ENCODE measurements around the gene ABCG4. TPM values are rescaled to one million over a fixed set of nuclear protein-coding genes. Genes with fewer than 3 reads are reported as not detected.

ABCG4 gene
- total and polyA plus RNA-seq, 2 of the 8 experiments (the other 6 are each of a cell fraction or from before 2014, with no cell fraction given): 1.8 to 2.3 TPM

GRCh38 chr11:119210050-119210449 is 61.2 kb downstream of the ABCG4 start (continued):
- TF ChIP-seq SIRT6 (IDR thresholded peaks at IDR 0.05; ENCODE audit: low read length) (no peak), RFX5 (IDR thresholded peaks at IDR 0.05; ENCODE audit: borderline replicate concordance, low read depth, low read length) (no peak), KDM4A (IDR thresholded peaks at IDR 0.05; ENCODE audit: low read depth, low read length, severe bottlenecking) (no peak)

Other genes starting within 250 kb of the ABCG4 start
- 57.8 and 58.2 TPM in 2 replicates for gene BCL9L, start 223.1 kb upstream of the ABCG4 start, total RNA-seq (2021; fragmentation: NEBNext Ultra II Directional; extraction: Animal tissue kit (Norgen Biotek cat#: 25700))
- 6.2 and 15.7 TPM in 2 replicates for gene BCL9L, start 223.1 kb upstream of the ABCG4 start, polyA plus RNA-seq (2011; rRNA removed)
- gene UPK2, start 192.8 kb upstream of the ABCG4 start, total RNA-seq (2021; fragmentation: NEBNext Ultra II Directional; extraction: Animal tissue kit (Norgen Biotek cat#: 25700)): not detected in 2 replicates
- 0.76 and 1.8 TPM in 2 replicates for gene UPK2, start 192.8 kb upstream of the ABCG4 start, polyA plus RNA-seq (2011; rRNA removed)
- not detected in 2 replicates for gene FOXR1, start 177.3 kb upstream of the ABCG4 start, total RNA-seq (2021; fragmentation: NEBNext Ultra II Directional; extraction: Animal tissue kit (Norgen Biotek cat#: 25700))
- not detected in 2 replicates for gene FOXR1, start 177.3 kb upstream of the ABCG4 start, polyA plus RNA-seq (2011; rRNA removed)
- gene CENATAC, start 150.9 kb upstream of the ABCG4 start, total RNA-seq (2021; fragmentation: NEBNext Ultra II Directional; extraction: Animal tissue kit (Norgen Biotek cat#: 25700)): 33.1 and 36.4 TPM in 2 replicates
- gene CENATAC, start 150.9 kb upstream of the ABCG4 start, polyA plus RNA-seq (2011; rRNA removed): 20.1 and 22.7 TPM in 2 replicates
- 1,525 and 1,551 TPM in 2 replicates for gene RPS25, start 130.7 kb upstream of the ABCG4 start, total RNA-seq (2021; fragmentation: NEBNext Ultra II Directional; extraction: Animal tissue kit (Norgen Biotek cat#: 25700))
- gene RPS25, start 130.7 kb upstream of the ABCG4 start, polyA plus RNA-seq (2011; rRNA removed): 949 and 1,643 TPM in 2 replicates
- gene TRAPPC4, start 130.3 kb upstream of the ABCG4 start, total RNA-seq (2021; fragmentation: NEBNext Ultra II Directional; extraction: Animal tissue kit (Norgen Biotek cat#: 25700)): 88.6 and 94.3 TPM in 2 replicates
- 223 and 240 TPM in 2 replicates for gene TRAPPC4, start 130.3 kb upstream of the ABCG4 start, polyA plus RNA-seq (2011; rRNA removed)
- gene SLC37A4, start 118.2 kb upstream of the ABCG4 start, total RNA-seq (2021; fragmentation: NEBNext Ultra II Directional; extraction: Animal tissue kit (Norgen Biotek cat#: 25700)): 29.0 and 35.1 TPM in 2 replicates
- 91.9 and 101 TPM in 2 replicates for gene SLC37A4, start 118.2 kb upstream of the ABCG4 start, polyA plus RNA-seq (2011; rRNA removed)
- 293 and 295 TPM in 2 replicates for gene HYOU1, start 91.8 kb upstream of the ABCG4 start, total RNA-seq (2021; fragmentation: NEBNext Ultra II Directional; extraction: Animal tissue kit (Norgen Biotek cat#: 25700))
- gene HYOU1, start 91.8 kb upstream of the ABCG4 start, polyA plus RNA-seq (2011; rRNA removed): 229 and 239 TPM in 2 replicates
- gene VPS11, start 81.2 kb upstream of the ABCG4 start, total RNA-seq (2021; fragmentation: NEBNext Ultra II Directional; extraction: Animal tissue kit (Norgen Biotek cat#: 25700)): 15.5 and 16.6 TPM in 2 replicates
- 13.1 and 14.8 TPM in 2 replicates for gene VPS11, start 81.2 kb upstream of the ABCG4 start, polyA plus RNA-seq (2011; rRNA removed)
- gene HMBS, start 64.2 kb upstream of the ABCG4 start, total RNA-seq (2021; fragmentation: NEBNext Ultra II Directional; extraction: Animal tissue kit (Norgen Biotek cat#: 25700)): 65.5 and 69.3 TPM in 2 replicates
- gene HMBS, start 64.2 kb upstream of the ABCG4 start, polyA plus RNA-seq (2011; rRNA removed): 104 and 109 TPM in 2 replicates
- gene DPAGT1, start 47.2 kb upstream of the ABCG4 start, total RNA-seq (2021; fragmentation: NEBNext Ultra II Directional; extraction: Animal tissue kit (Norgen Biotek cat#: 25700)): 59.8 and 62.9 TPM in 2 replicates
- gene DPAGT1, start 47.2 kb upstream of the ABCG4 start, polyA plus RNA-seq (2011; rRNA removed): 207 and 236 TPM in 2 replicates
- gene C2CD2L, start 41.7 kb upstream of the ABCG4 start, total RNA-seq (2021; fragmentation: NEBNext Ultra II Directional; extraction: Animal tissue kit (Norgen Biotek cat#: 25700)): 3.3 and 4.0 TPM in 2 replicates
- 2.5 and 3.4 TPM in 2 replicates for gene C2CD2L, start 41.7 kb upstream of the ABCG4 start, polyA plus RNA-seq (2011; rRNA removed)
- gene HINFP, start 27.5 kb upstream of the ABCG4 start, total RNA-seq (2021; fragmentation: NEBNext Ultra II Directional; extraction: Animal tissue kit (Norgen Biotek cat#: 25700)): 35.0 and 36.6 TPM in 2 replicates
- 37.3 and 41.2 TPM in 2 replicates for gene HINFP, start 27.5 kb upstream of the ABCG4 start, polyA plus RNA-seq (2011; rRNA removed)
- gene NLRX1, start 19.7 kb downstream of the ABCG4 start, total RNA-seq (2021; fragmentation: NEBNext Ultra II Directional; extraction: Animal tissue kit (Norgen Biotek cat#: 25700)): 12.9 and 13.2 TPM in 2 replicates
- gene NLRX1, start 19.7 kb downstream of the ABCG4 start, polyA plus RNA-seq (2011; rRNA removed): 18.6 and 30.5 TPM in 2 replicates
- gene NHERF4, start 36.4 kb downstream of the ABCG4 start, total RNA-seq (2021; fragmentation: NEBNext Ultra II Directional; extraction: Animal tissue kit (Norgen Biotek cat#: 25700)): not detected in 2 replicates
- gene NHERF4, start 36.4 kb downstream of the ABCG4 start, polyA plus RNA-seq (2011; rRNA removed): 0.05 and 0.20 TPM in 2 replicates
- gene CBL, start 57.3 kb downstream of the ABCG4 start, total RNA-seq (2021; fragmentation: NEBNext Ultra II Directional; extraction: Animal tissue kit (Norgen Biotek cat#: 25700)): 57.6 and 57.8 TPM in 2 replicates
- 22.3 and 23.1 TPM in 2 replicates for gene CBL, start 57.3 kb downstream of the ABCG4 start, polyA plus RNA-seq (2011; rRNA removed)
- 19.6 and 22.4 TPM in 2 replicates for gene MCAM, start 168.1 kb downstream of the ABCG4 start, total RNA-seq (2021; fragmentation: NEBNext Ultra II Directional; extraction: Animal tissue kit (Norgen Biotek cat#: 25700))
- 32.2 and 63.2 TPM in 2 replicates for gene MCAM, start 168.1 kb downstream of the ABCG4 start, polyA plus RNA-seq (2011; rRNA removed)
- 82.7 and 86.6 TPM in 2 replicates for gene RNF26, start 185.5 kb downstream of the ABCG4 start, total RNA-seq (2021; fragmentation: NEBNext Ultra II Directional; extraction: Animal tissue kit (Norgen Biotek cat#: 25700))
- 84.0 and 126 TPM in 2 replicates for gene RNF26, start 185.5 kb downstream of the ABCG4 start, polyA plus RNA-seq (2011; rRNA removed)
- 1.5 and 2.2 TPM in 2 replicates for gene C1QTNF5, start 191.8 kb downstream of the ABCG4 start, total RNA-seq (2021; fragmentation: NEBNext Ultra II Directional; extraction: Animal tissue kit (Norgen Biotek cat#: 25700))
- 2.7 and 3.4 TPM in 2 replicates for gene C1QTNF5, start 191.8 kb downstream of the ABCG4 start, polyA plus RNA-seq (2011; rRNA removed)
- gene MFRP, start 197.7 kb downstream of the ABCG4 start, total RNA-seq (2021; fragmentation: NEBNext Ultra II Directional; extraction: Animal tissue kit (Norgen Biotek cat#: 25700)): not detected in 2 replicates
- 0.02 TPM in 2 replicates for gene MFRP, start 197.7 kb downstream of the ABCG4 start, polyA plus RNA-seq (2011; rRNA removed)
- gene USP2, start 232.6 kb downstream of the ABCG4 start, total RNA-seq (2021; fragmentation: NEBNext Ultra II Directional; extraction: Animal tissue kit (Norgen Biotek cat#: 25700)): 6.9 and 8.5 TPM in 2 replicates
- 2.2 and 3.9 TPM in 2 replicates for gene USP2, start 232.6 kb downstream of the ABCG4 start, polyA plus RNA-seq (2011; rRNA removed)

Data from H1 (cell line).